GM19025 (cell line): ENCODE measurements around the gene PCF11.
"Not testable (repeated sequence)": the region's sequence is repeated elsewhere in the genome, so short reads cannot be mapped to it uniquely, and the experiment has no call there.

Experiments
- ATAC-seq: cut with Tn5 transposase; IDR thresholded peaks from one replicate; pipeline ENCODE4 v1.9.1; 2021; ENCODE audit warnings: mild to moderate bottlenecking, low read depth, moderate library complexity; ENCODE audit not compliant: unreplicated experiment

The PCF11 gene

DNA sequence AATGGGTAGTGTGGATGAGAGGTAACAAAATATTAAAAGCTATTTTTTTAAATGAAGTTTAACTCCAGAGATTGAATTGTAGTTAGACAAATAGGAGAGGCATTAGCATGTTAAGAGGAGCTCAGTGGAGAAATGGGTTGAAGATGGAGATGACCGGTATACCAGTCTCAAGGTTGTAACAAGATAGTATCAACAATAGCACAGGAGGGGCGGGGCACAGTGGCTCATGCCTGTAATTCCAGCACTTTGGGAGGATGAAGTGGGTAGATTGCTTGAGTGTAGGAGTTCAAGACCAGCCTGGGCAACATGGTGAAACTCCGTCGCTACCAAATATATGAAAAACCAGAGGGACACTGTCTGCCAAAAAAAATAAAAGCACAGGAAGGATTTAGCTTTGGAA lies 30.5 kb downstream of the PCF11 start:
- ATAC-seq = no peak

DNA sequence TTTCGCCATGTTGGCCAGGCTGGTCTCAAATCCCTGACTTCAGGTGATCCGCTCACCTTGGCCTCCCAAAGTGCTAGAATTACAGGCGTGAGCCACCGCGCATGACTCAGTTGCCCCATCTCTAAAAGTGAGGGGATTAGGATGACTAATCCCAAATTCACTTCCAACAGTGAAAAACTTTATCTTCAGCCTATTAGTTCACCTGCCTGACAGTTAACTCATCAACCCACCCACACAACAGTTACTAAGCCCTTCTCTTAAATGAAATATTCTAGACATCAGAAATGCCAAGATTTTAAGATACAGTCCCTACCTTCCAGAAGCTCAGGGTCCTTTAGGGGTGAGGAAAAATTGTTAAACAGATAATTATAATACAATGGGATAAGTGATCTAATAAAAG lies 34.6 kb downstream of the PCF11 start:
- no peak for ATAC-seq

DNA sequence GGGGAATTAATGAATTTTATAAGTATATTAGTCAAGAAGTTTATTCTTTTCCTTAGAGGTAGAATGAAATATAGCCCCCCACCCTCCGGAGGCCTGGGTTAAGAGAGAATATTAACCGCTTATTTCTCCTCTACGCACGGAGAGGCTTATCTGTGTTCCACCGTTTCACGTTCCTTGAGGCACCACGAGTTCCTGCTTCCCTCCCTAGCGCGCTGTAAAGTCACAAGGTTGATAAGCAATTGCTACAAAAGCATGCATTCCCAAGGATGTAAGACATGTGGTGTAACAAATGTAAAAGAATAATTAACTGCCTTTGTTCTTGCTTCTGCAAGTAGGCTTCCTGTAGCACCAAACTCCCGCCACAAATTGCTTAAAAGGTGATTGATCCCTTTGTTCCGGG lies 35.1 kb downstream of the PCF11 start:
- no peak for ATAC-seq

DNA sequence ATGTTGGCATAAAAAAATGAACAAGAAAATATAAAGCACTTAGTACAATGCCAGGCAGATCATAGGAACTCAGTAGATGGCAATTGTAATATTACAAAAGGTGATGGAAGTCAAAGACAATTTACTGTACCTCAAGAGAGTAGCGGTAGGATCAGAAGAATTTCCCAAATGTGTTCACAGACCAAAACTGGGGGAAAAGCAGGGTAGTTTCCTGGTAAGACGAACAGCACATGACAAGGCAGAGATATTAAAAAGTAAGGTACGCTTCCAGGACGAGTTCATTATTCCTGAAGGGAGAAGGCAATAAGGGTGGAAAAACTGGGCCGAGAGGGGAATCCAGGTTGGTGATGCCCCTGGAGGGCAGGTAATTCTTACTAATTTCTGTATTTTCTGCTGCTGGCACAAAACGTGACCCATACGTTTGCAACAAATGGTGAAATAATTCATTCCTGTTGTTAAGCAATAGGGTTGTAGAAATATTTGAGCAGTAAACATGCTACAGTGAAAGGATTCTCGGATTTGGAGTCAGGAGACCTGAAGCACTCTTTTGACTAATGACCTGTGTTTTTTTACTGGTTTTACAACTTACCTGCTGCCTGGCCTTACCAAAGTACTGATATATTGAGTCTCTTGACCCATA lies 35.8 kb downstream of the PCF11 start:
- no peak for ATAC-seq

DNA sequence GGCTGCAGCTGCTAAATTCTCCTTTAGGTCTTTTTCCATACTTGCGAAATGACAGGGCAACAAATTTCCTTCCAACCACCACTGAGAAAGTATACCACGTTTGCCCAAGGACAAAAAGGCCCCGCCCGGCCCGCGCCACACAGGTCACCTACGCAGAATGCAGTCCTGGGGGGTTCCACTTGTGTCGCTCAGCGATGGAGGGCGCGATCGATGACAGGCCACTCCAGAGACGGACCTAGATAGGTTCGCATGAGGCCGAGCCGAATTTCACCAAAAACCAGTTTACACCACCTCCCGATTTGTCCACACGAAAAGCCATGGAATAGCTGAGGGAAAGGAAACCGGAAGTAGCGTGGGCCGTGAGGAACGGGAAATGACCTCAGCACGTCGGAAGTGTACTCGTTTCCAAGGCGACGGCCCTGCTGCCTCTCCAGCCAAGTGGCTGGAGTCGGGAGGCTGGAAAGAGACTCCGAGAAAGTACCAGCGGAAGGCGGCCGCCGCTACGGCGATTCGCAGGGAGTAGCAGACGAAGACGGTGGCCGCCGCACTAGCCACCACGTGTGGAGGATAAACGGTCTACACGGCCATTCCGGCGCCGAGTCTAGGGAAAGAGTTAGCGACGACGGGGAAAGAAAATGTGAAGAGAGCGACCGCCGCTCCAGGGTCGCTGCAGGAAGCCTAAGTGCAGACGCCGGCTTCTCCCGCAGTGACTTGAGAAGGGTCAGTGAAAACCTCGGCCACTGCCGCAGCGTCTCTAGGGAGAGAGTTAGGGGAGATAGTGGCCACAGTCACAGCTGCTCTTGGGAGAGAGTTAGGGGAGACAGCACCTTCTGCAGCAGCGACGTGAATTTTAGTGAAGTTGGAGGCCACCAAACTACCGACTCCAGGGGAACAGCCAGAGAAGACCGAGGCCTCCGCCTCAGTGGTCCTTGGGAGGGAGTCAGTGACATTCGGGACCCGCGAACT lies 36.7 kb downstream of the PCF11 start, which contains the start of gene ANKRD42:
ANKRD42 (plus strand) TSS at position 398 of the 966 bp plus-strand sequence. CDS start 959 bp downstream, outside the sequence.
- peak; percentile 93 for ATAC-seq

DNA sequence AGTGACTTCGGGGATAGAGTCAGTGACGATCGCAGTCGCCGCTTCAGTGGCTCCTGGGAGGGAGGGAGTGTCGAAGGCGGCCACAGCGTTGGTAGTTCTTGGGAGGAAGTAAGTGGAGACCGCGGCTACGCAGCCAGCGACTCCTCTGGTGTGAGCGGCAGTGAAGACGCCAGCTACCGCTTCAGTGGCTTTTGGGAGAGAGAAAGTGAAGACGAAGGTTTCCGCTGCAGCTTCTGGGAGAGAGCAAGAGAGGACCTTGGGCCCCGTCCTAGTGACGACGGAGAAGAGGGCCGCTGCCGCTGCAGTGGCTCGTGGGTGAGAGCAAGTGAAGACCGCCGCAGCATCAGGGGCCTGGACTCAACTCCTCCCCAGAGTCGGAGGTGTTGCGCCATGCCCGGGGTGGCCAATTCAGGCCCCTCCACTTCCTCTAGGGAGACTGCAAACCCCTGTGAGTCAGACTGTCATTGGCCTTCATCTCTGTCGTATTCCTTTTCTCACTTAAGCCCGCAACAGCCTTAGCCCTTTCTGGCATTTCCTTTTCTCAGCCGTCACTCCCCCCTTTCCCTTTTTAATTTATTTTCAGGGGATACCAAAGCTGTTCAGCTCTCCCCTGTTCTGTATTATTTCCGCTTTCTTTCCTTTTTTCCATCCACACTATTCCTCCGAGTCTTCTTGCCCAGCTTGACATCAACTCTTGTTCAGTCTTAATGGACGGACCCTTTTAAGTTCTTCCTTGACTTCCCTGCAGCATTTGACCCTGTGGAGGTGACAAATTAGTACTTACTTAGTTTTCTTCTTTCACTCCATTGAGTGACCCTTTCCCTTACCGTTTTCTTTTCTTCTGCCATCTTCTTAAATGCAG lies 37.6 kb downstream of the PCF11 start:
- ATAC-seq = peak; percentile 40

DNA sequence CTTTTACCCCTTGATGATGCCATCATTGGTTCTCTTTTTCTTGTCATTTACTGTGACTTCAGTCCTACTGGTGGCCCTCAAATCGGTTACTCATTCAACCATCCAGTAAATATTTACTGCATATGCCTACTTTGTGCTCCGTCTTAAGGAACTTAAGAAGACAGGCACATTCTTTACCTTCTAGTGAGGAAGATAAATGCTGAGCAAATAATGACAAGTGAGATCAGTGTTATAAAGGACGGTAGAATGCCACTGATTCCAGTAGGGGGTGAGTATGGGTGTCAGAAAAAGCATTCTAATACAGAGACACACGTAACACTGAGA lies 38.2 kb downstream of the PCF11 start:
- no peak for ATAC-seq

DNA sequence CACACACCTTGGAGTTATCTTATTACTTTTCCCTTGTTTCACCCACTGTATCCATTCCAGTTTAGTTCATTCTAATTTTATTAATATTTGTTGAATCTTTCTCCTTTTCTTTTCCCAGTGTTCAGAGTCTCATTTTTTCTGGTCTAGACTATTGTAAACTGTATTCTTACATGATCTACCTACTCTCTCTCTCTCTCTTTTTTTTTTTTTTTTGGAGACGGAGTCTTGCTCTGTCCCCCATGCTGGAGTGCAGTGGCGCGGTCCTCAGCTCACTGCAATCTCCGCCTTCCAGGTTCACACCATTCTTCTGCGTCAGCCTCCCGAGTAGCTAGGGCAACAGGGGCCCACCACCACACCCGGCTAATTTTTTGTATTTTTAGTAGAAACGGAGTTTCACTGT lies 38.7 kb downstream of the PCF11 start:
- ATAC-seq = no peak

DNA sequence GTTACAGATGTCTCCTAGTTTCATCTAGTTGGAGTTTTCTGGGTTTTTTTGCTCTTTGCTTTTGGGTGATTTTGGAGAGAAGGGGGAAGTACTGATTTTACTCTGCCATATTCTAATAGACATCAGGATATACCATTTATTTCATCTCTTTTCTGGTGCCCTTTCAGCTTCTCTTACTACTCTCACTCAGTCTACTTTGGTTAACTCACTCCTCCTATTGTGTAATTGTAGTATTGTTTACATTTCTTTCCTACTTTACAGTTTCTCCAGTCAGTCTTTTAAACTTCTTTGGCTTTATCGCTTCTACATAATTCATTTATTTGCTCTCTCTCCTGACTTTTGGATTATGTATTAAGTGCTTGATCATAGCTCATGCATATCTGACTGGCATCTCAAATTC lies 43.1 kb downstream of the PCF11 start:
- ATAC-seq = no peak

DNA sequence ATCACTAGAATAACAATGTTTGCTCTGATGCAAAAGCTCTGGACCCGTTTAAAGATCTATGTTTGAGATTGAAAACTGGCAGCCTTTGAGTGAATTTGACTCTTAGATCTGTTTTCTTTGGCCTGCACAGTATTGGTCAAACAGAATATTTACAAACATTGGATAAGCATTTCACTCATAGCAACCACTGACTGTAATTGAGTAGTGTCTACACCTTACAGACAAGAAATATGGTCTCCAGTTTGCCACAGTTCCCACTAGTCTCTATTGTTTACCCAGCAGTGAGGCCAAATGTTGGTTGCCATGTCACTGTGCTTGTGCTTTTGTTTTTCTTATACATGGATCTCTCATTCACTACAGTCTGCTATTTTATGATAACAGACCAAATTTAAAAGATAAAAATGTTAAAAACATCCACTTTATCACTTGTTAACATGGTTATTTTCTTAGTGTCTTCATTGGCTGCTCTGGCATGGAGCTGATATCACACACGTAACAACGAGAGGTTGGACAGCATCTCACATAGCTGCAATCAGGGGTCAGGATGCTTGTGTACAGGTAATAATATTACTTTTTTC lies 48.8 kb downstream of the PCF11 start:
- ATAC-seq = no peak

DNA sequence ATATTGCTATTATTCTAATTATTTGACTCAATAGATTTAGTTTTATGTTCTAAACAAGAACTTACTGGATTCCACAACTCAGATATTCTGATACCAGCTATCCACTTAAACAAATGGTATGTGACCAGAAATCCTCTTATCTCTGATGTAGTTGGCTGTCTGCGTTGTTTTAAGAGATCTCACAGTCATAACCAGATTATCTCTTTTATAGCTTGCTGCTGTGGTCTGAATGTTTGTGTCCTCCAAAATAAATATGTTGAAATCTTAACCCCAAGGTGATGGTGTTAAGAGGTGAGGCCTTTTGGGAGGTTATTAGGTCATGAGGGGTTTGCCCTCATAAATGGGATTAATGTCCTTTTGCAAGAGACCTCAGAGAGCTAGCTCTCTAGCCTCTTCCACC lies 49.3 kb downstream of the PCF11 start:
- ATAC-seq = no peak

DNA sequence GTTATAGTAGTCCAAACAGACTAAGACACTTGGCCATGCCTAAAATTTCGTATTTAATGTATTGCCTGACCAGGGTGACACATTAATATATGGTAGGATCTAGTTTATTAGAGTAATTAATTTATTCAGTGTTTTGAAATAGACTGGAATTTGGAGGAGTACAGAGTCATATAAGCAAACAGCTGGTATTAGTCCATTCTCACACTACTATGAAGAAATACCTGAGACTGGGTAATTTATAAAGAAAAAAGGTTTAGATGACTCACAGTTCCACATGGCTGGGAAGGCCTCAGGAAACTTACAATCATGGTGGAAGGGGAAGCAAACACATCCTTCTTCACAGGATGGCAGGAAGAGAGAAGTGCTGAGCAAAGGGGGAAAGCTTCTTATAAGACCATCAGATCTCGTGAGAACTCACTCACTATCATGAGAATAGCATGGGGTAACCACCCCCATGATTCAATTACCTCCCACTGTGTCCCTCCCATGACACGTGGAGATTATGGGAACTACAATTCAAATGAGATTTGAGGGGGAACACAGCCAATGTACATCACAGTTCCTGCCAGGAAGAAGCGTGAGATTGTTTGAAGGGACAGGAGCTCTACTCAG lies 49.9 kb downstream of the PCF11 start:
- not testable (repeated sequence) for ATAC-seq

DNA sequence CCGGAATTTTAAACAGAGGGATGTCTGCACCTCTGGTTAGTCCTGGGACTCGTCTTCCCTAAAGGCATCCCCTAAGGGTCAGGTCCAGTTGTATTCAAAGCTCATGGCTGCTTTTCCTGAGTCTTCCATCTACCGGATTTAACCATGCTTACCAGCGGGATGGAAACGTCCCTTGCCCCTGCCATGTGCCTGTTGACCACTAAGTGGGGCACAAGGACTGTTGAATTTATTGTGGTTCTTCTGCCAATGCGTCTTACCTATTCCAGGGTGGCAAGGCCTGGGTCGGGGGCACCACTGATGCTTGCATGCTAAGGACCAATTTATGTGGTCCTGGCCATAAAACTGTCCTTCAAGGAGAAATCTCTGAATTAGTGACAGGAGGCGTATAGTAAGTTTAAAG lies 62.2 kb downstream of the PCF11 start:
- no peak for ATAC-seq

DNA sequence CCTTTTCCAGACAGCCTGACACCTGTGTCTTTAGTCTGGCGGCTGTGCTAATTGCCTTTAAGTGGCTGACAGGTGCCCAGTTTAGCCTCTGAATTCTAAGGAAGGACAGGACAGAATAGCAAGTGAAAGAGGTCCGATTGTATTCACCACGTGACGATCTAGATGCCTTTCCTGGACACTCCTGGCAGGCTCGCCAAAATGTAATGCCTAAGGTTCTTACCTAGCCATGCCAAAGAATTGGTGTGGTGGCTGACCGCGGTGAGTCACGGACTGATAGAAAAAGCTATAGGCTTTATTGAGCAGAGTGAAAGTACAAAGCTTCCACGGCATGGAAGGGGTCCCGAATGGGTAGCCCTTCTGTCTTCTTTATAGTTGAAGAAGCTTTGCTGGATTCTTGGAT lies 63.3 kb downstream of the PCF11 start:
- ATAC-seq = no peak

DNA sequence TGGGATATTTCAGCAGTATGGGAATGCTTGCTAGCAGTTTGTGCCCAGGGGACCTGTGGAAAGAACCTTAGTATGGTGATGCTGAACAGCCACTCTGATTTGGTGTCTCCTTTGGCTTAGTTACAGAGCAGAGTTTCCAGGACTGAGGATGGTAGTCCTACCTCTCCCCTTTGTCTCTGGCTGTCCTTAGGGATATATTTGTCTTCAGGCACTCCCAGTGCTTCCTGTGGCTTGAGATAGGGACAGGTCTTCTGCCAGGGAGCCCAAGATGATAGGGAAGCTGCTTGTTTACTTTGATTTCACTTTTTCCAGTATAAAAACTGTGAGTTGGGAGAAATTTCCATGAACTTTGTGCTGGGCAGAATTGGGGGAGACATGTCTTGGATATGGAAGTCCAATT lies 64.8 kb downstream of the PCF11 start:
- ATAC-seq = no peak

DNA sequence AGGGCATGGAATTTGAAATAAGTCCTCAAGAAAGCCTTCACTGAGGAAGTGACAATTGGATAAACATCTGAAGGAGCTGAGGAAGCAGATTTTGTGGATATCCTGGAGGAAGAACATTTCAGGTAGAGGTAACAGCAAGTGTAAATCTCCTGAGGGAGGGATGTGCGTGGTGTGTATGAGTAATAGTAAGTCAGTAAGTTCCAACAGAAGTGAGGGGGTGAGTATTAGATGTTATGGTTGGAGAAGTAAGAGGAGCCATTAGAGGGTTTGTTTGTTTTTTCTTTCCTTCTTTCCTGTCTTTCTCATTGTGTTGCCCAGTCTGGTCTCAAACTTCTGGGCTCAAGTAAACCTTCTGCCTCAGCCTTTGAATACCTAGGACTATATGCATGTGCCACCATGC lies 65.6 kb downstream of the PCF11 start:
- ATAC-seq = no peak

DNA sequence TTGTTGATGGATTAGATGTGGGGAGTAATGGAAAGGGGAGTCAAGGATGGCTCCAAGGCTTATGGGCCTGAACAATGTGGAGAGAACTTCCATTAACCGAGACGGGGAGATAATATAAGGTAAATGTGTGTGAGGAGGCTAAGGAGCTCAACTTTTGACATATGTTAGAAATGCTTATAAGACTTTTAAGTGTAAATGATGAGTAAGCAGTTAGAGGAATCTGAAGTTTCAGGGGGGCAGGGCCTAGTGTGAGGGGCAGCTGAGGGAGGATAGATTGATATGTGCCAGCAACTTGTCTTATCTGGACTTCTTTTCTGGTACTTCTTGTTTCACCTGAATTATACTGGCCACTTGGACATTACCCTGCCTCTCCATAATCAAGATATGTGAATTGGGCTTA lies 66.5 kb downstream of the PCF11 start:
- ATAC-seq = no peak

DNA sequence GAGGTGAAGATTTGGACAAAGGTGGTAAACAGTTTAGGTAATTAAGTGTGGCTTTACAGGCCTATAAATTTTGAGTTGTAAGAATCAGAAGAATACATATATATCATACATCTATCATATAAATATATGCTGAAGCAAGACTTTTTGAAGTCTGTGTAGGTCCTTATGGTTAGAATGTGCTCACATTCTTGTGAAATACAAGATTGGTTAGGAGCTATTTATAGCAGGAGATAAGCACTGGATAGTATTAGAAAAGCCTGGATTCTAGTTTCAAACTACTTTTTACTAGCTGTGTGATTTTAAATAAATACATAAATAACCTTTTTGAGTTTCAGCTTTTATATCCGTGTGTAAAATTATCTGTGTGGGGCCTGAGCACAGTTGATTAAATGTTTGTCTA lies 78.9 kb downstream of the PCF11 start:
- no peak for ATAC-seq
